ENCODE data around the gene LINC01488.

DNA sequence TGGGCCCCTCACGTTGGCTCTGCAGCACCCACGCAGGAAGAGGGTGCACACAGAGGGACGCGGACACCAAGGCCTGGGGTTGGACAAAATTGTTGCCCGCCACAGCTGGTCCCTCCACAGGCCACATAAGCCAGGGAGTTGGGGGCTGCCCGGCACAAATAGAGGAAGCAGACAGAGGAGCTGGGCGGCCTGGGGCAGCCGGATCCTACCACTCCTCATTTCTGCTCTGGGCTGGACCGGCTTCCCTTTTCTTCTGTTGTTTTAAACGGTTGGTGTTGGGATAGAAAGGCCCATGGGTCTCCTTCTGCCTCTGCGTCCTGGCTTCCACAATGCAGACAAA is 36.4 kb upstream of the LINC01488 start:
- no peak for TF ChIP-seq ZC3H10 (CRISPR knock-in tag; IDR thresholded peaks at IDR 0.05)
- no peak for TF ChIP-seq SNAI2 (CRISPR knock-in tag; IDR thresholded peaks at IDR 0.05)
- TF ChIP-seq ZNF565 (CRISPR knock-in tag; conservative IDR thresholded peaks at IDR 0.05; ENCODE audit: low read depth): no peak
- TF ChIP-seq ZFP3 (CRISPR knock-in tag; IDR thresholded peaks at IDR 0.05): no peak
- TF ChIP-seq TOX (CRISPR knock-in tag; IDR thresholded peaks at IDR 0.05; ENCODE audit: borderline replicate concordance): no peak
